Loucy (cell line): ENCODE measurements around the gene HSPB9.

Experiments used
- H2AFZ ChIP-seq: fragments of 200-600 bp; sonication (generic); 2 replicates; pipeline ENCODE4 v1.6.0; 2016; ENCODE audit warnings: antibody characterized with exemption, mild to moderate bottlenecking, low read length, moderate library complexity
- H3F3A ChIP-seq: fragments of 200-600 bp; 2 replicates; pipeline ENCODE4 v1.6.0; 2016; ENCODE audit warnings: antibody characterized with exemption, low read depth, mild to moderate bottlenecking
- H3K27me3 ChIP-seq: fragments of 200-600 bp; sonication (generic); 2 replicates; pipeline ENCODE4 v1.6.1; 2014; ENCODE audit warnings: low read length, mild to moderate bottlenecking; ENCODE audit not compliant: insufficient read depth, poor library complexity, severe bottlenecking
- H3K36me3 ChIP-seq: fragments of 200-600 bp; sonication (generic); 2 replicates; pipeline ENCODE4 v1.6.1; 2016; ENCODE audit warnings: low read length; ENCODE audit not compliant: insufficient read depth
- H3K4me1 ChIP-seq: fragments of 200-600 bp; sonication (generic); 2 replicates; pipeline ENCODE4 v1.5.1; 2014; ENCODE audit warnings: low read length, mild to moderate bottlenecking; ENCODE audit not compliant: insufficient read depth, poor library complexity, severe bottlenecking
- H3K4me2 ChIP-seq: fragments of 200-600 bp; sonication (generic); 2 replicates; pipeline ENCODE4 v1.6.0; 2014; ENCODE audit warnings: antibody characterized with exemption, low read length, low read depth, mild to moderate bottlenecking; ENCODE audit not compliant: poor library complexity, severe bottlenecking
- H3K4me3 ChIP-seq: fragments of 200-600 bp; sonication (generic); 2 replicates; pipeline ENCODE4 v1.5.1; 2014; ENCODE audit warnings: low read length, mild to moderate bottlenecking, mixed read lengths; ENCODE audit not compliant: poor library complexity, severe bottlenecking
- H3K79me2 ChIP-seq: fragments of 200-600 bp; sonication (generic); 2 replicates; pipeline ENCODE4 v1.6.1; 2014; ENCODE audit warnings: low read length; ENCODE audit not compliant: insufficient read depth
- H3K9ac ChIP-seq: fragments of 200-600 bp; sonication (generic); 2 replicates; pipeline ENCODE4 v1.6.0; 2014; ENCODE audit warnings: mild to moderate bottlenecking, low read depth, low read length, moderate library complexity; ENCODE audit not compliant: poor library complexity, severe bottlenecking
- H3K9me2 ChIP-seq: fragments of 200-600 bp; sonication (generic); replicated peaks from 2 replicates; pipeline ENCODE4 v1.6.1; 2016; ENCODE audit warnings: low read depth, low read length, mixed read lengths
- H3K9me3 ChIP-seq: fragments of 200-600 bp; sonication (generic); 2 replicates; pipeline ENCODE4 v1.6.1; 2014; ENCODE audit warnings: mild to moderate bottlenecking, antibody characterized with exemption, low read length, low read depth; ENCODE audit not compliant: insufficient read depth
- H4K20me1 ChIP-seq: fragments of 200-600 bp; sonication (generic); 2 replicates; pipeline ENCODE4 v1.6.0; 2014; ENCODE audit warnings: antibody characterized with exemption, low read length, mild to moderate bottlenecking; ENCODE audit not compliant: insufficient read depth, poor library complexity, severe bottlenecking
- CTCF ChIP-seq: fragments of 200-600 bp; sonication (generic); conservative IDR thresholded peaks from 2 replicates; pipeline ENCODE4 v1.5.1; 2014; ENCODE audit warnings: mild to moderate bottlenecking, antibody characterized with exemption, low read length
- EZH2phosphoT487 ChIP-seq: fragments of 200-600 bp; IDR thresholded peaks from 2 replicates; pipeline ENCODE4 v1.6.1; 2018; ENCODE audit warnings: antibody characterized with exemption, mild to moderate bottlenecking, moderate library complexity, borderline replicate concordance

The HSPB9 gene

GRCh38 chr17:42127414-42127813, 4.8 kb downstream of the HSPB9 start:
- H2AFZ ChIP-seq = no peak overlapping the region
- H3K9me2 ChIP-seq = no peaks in the 10 kb centered on the region
- no peak overlapping the region for H3K9ac ChIP-seq
- no peaks in the 10 kb centered on the region for H3K9me3 ChIP-seq
- no peak overlapping the region for H3K4me2 ChIP-seq
- H3K4me1 ChIP-seq = peaks cover 13% of the 10 kb centered on the region
- no peak overlapping the region for H3K4me3 ChIP-seq
- peaks cover 20% of the 10 kb centered on the region for H3K79me2 ChIP-seq
- no peaks in the 10 kb centered on the region for H3K27me3 ChIP-seq
- H4K20me1 ChIP-seq = peaks cover 2% of the 10 kb centered on the region
- no peaks in the 10 kb centered on the region for H3F3A ChIP-seq
- H3K36me3 ChIP-seq = peaks cover 70% of the 10 kb centered on the region; the same call in 1 of the 2 replicates
- TF ChIP-seq CTCF (no peak), EZH2phosphoT487 (no peak)

- Histone ChIP-seq H3K9me3 (no peaks in the 10 kb centered on the region), H3K9me2 (no peaks in the 10 kb centered on the region), H4K20me1 (peaks cover 18% of the 10 kb centered on the region), H2AFZ (no peak overlapping the region), H3K27me3 (no peaks in the 10 kb centered on the region), H3K9ac (no peak overlapping the region), H3K79me2 (peaks cover 39% of the 10 kb centered on the region), H3K4me2 (no peak overlapping the region), H3K36me3 (peaks cover 65% of the 10 kb centered on the region; the same call in 1 of the 2 replicates), H3K4me3 (no peak overlapping the region), H3F3A (no peaks in the 10 kb centered on the region), H3K4me1 (peaks cover 31% of the 10 kb centered on the region)
- no peak for TF ChIP-seq CTCF
Measured at GRCh38 chr17:42129109-42129837, 6.7 kb downstream of the HSPB9 start.

- Histone ChIP-seq H3K4me3 (no peak overlapping the region), H4K20me1 (peaks cover 24% of the 10 kb centered on the region), H3K79me2 (peaks cover 48% of the 10 kb centered on the region), H3K9ac (no peak overlapping the region), H3F3A (no peaks in the 10 kb centered on the region), H3K9me3 (no peaks in the 10 kb centered on the region), H3K4me2 (no peak overlapping the region), H3K4me1 (peaks cover 34% of the 10 kb centered on the region), H2AFZ (no peak overlapping the region), H3K27me3 (no peaks in the 10 kb centered on the region), H3K36me3 (peaks cover 54% of the 10 kb centered on the region; the same call in 1 of the 2 replicates), H3K9me2 (no peaks in the 10 kb centered on the region)
- no peak; the same call in 1 of the 2 replicates for TF ChIP-seq CTCF
- TF ChIP-seq EZH2phosphoT487 = no peak
Measured at GRCh38 chr17:42130310-42130936, 7.8 kb downstream of the HSPB9 start.
